NCI-H2227 (cell line): ENCODE measurements around the gene TEX2.
"Not testable (repeated sequence)": the region's sequence is repeated elsewhere in the genome, so short reads cannot be mapped to it uniquely, and the experiment has no call there.

ENCODE experiments used
- DNase-seq: peaks from one replicate; lab custom pipeline; 2025; ENCODE audit not compliant: unreplicated experiment; lab: John Stamatoyannopoulos, UW

The TEX2 gene

DNA sequence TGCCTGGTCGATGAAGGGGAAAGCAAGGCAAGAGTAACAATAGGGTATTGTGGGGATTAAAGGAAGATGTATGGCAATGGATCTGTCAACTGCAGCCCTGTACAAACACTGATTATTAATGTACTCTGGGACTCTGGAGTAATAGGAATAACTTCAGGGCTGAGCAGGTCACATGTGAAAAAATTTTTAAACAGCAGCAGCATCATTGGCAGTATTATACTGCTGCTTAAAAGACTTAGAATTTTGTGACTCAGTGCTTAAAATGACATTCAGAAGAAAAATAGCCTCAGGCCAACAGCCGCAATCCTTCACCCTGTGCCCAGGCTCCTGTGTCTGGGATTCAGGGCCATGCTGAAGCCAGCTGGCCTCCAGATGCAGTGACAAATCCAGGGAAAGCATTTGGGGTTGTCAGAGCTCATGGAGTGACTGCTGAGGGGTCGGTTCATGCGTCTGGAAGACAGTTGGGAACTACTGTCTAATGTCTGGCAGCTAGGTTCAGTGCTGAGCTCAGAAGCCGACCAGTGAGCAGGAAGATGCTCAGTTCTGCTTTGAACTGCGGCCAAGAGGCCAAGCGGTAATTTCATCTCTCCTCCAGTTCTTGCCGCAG is 22.2 kb downstream of the TEX2 start:
- peak; percentile 46 for DNase-seq

- no peak for DNase-seq
These were observed 22.8 kb downstream of the TEX2 start for GRCh38 chr17:64240261-64240740.

DNA sequence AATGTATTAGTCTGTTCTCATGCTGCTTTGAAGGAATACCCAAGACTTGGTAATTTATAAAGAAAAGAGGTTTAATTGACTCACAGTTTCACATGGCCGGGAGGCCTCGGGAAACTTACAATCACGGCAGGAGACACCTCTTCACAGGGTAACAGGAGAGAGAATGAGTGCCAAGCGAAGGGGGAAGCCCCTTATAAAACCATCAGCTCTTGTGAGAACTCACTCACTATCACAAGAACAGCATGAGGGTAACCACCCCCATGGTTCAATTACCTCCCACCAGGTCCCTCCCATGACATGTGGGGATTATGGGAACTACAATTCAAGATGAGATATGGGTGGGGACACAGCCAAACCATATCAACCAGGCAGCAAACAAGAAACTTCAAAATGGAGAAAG is 24.6 kb downstream of the TEX2 start:
- not testable (repeated sequence) for DNase-seq

- DNase-seq = no peak
These were observed 26.1 kb downstream of the TEX2 start for GRCh38 chr17:64236827-64237403.

DNA sequence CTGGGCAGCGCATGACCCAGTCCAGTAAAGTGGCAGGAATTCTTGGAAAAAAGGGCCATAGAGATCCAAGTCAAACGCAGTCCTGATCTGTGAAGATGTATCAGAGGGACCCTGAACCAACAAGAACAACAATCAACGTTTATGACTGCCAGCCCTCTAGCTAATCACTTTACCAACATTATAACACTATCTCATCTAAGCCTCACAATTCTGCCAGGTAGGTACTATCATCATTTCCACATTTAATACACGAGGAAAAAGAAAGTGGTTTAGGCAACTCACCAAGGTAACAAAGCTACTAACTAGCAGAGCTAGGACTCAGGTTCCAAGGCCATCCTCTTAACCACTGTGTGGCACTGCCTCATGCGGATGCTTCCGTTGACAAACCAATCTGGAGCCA is 28.1 kb downstream of the TEX2 start:
- DNase-seq = no peak

DNA sequence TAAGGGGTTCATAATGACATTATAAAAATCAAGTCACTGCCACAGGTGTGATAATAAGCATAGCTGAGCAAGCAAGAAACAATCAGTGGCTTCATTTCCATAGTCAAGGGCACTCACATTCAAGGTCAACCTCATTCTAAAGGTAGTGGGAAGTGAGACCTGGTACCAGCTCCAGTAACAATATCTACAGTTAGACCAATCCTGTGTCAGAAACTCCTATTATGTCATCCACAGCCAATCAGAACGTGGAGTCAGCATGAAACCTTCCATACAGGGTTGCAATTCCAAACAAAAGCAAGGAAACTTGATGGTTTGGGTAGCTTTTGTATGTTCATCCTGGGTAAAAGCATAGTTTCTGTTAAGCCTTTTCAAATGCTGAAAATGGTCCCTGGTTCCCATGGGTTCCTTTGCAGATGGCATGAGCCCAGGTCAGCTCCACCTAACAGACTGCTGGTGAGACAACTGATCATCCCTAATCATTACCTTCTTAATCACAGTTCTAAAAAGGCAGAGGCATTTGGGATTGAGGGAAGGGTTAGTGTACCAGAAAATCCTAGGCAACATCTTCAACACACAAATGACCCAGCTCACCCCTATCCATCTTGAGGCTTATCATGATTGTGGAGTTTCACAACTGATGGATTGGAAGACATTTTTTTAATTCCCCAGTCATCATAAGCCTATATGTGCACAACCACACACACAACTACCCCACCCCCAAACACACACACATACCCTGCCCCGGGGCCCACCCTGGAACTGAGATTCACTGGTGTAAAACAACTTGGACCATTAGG is 30.4 kb downstream of the TEX2 start:
- no peak for DNase-seq

- DNase-seq = no peak
These were observed 31.4 kb downstream of the TEX2 start for GRCh38 chr17:64231567-64232141.

DNA sequence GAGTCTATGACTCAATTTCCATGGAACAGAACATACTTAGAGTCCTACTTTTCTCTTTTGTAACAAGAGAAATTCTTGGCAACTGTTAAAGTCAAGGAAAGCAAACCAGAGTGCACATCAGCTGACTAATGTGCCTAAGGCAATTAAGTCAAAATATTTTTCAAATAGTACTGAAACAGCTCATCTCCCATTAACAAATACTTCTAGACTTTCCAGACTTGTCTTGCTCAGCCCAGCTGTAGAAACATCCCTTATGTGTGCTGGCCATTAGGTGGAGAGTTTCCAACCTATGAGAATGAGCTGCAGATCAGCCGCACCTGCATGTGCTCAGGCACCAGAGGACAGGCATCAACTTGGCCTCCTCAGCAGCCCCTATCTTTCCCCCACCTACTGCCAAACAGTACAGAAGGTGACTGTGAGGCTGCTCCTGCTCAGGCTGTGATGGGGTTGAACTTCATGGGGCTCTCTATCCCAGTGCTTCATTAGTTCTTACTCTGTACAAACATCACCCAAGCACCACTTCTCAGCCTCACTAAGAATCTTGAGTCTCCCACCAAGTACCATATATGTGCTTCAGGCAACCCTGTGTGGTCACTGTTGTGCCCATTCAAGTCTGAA is 32.2 kb downstream of the TEX2 start:
- no peak for DNase-seq

GRCh38 chr17:64229815-64230728 is 33.0 kb downstream of the TEX2 start:
- DNase-seq = no peak

GRCh38 chr17:64226132-64226531 is 36.9 kb downstream of the TEX2 start:
- DNase-seq = no peak

DNA sequence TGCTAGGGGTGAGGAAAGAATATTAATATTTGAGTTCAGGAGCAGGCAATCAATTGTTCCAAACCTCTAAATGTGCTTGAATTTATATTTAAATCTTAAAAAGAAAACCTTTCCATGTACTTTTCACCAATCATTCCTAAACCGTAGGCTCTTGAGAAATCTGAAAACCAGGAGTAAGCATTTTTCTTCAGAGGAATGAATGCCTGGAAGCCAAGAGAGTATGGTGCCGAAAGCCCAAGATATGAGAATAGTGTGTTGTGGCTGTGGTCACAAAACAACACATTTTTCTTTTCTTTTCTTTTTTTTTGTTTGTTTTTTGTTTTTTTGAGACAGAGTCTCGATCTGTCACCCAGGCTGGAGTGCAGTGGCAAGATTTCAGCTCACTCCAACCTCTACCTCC is 37.6 kb downstream of the TEX2 start:
- DNase-seq = no peak

DNA sequence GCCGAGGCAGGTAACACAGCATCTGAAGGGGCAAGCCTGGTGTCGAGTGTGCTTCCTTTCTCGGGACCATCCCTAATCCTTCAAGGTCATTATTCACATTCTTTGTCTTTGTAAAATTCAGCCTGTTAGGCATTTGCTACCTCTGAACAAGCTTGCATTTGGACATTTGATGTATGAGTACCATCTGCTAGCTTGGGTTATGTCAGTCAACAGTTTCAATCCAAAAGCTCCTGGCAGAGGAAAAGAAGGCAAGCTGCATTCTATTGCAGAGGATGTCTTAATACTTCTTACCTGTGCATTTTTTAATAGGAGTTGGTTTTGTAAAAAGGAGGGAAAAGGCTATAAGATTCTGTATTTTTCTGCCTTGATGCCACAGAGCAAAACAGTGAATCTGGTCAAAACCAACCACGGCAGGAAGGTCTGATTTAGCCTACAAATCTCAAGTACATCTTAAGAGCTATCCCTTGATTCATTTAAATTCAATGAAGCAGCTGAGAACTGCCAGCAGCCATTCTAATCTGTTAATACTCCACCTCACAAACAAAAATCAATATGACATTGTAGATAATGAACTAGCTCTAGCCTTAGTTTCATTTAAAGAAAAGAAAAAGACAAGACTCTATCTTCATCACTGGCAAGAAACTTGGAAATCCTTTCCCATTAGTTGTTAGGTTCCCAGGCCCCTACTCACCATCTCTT is 39.0 kb downstream of the TEX2 start:
- DNase-seq = no peak

DNA sequence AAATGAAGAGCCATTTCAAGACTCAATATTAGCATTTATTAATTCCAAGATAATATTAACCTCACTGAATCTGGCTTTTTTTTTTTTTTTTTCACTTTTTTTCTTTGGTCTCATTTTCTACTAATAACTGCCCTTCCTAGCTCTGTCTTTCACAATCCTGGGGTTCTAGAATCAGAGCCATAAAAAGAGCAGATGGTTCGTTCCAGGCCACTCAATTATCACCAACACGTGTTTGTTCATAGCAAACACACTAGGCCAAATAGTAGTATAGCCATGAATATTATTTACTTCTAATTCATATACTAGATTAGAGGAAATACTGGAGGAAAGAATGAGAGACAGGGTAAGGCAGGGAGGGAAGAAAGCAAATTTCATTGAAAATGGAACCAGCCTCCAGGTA is 39.8 kb downstream of the TEX2 start:
- DNase-seq = no peak

- no peak for DNase-seq
These were observed 41.4 kb downstream of the TEX2 start for GRCh38 chr17:64221679-64222078.

DNA sequence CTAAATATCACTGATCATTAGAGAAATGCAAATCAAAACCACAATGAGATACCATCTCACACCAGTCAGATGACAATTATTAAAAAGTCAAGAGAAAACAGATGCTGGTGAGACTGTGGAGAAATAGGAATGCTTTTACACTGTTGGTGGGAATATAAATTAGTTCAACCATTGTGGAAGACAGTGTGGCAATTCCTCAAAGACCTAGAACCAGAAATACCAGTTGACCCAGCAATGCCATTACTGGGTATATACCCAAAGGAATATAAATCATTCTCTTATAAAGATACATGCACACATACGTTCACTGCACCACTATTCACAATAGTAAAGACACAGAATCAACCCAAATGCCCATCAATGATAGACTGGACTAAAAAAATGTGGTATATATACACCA is 42.5 kb downstream of the TEX2 start:
- DNase-seq = not testable (repeated sequence)

- DNase-seq = no peak
These were observed 43.5 kb downstream of the TEX2 start for GRCh38 chr17:64219571-64219970.

DNA sequence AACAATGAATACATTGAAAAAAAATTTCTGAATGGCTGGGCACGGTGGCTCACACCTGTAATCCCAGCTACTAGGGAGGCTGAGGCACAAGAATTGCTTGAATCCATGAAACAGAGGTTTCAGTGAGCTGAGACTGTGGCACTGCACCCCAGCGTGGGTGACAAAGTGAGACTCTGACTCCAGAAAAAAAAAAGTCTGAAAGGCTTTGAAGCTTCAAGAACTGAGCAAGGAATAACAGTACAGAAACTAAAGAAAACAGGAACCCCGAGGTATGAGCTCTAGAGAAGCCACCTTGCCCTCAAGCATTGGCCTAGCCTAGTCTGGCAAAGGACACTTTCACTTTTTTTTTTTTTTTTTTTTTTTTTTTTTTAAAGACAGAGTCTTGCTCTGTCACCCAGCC is 45.0 kb downstream of the TEX2 start:
- no peak for DNase-seq

DNA sequence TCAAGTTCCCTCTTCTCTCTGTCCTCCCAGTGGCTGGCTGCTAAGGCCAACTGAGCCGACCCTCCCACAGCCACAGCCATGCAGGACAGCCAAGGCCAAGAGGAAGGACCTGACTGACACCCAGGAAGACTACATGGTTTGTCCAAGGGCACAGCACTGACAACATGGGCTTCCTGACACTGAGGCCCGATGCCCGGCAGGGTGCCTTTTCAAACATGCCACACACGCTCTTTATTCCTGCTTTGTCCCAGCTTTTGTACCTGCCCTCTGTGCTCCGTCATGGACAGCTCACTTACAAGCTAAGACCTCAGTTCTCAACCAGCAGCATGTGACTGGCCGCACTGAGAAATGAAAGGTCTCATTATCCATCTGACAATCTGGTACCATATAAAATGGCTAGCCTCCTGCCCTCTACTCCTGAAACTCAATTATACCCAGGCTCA is 45.8 kb downstream of the TEX2 start:
- peak; percentile 55 for DNase-seq

DNA sequence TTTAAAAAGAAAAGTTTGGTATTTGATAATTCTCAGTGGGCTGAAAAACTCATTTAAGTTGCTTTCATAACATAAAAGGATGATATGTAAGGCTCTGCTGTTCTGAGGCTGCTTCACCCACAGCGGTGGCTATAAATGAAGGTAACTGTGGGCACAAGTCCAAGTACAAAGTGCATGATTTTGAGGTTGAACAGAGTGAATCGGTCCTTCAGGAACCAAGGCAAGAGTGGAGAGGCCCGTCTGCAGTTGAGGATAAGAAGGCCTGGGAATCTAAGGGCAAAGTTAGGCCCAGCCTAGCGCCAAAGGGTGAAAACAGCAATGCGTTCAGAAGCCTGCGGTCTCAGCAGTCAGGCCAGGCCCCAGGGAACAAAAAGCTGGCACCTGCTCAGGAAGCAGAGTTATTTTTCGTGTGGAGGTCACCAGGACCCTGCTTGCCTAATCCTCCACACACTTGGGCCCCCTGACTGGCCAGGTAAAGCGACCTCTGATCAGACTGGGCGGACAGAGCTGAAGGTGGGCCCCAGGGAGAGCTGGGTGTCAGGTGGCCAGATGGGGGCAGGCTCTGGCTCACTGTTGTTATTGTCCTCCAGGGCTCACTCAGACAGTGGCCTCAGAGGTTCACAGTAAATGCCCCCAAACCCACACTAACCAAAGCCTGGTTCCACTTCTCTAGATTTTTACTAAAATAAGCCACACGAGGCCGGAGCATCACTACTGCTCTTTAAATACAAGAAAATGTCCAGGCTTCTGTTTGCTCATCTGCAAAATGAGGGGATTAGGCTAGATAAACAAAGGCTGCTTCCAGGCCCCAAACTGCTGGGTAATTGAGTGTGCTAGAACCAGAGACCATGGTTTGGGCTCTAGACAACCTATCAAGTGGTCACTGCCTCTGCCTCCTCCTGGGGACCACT is 46.5 kb downstream of the TEX2 start:
- no peak for DNase-seq
